NT2/D1 (cell line): ENCODE data around the gene CXCL16.

Source experiments
- YY1 ChIP-seq: IDR thresholded peaks from 2 replicates; pipeline ENCODE4 v1.6.1; 2011; ENCODE audit not compliant: insufficient read length, insufficient read depth
- ZNF274 ChIP-seq: IDR thresholded peaks from 2 replicates; pipeline ENCODE4 v1.6.1; 2011; ENCODE audit warnings: mild to moderate bottlenecking, low read depth, low read length

DNA sequence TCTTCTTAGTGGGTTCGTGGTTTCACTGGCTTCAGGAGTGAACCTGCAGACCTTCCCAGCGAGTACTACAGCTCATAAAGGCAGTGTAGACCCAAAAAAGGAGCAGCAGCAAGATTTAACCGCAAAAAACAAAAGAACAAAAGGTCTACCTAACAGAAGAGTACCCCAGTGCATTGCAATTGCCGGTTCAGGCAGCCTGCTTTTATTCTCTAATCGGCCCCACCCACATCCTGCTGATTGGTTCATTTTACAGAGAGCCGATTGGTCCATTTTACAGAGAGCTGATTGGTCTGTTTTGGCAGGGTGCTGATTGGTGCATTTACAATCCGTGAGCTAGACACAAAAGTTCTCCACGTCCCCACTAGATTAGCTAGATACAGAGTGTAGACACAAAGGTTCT is 31.3 kb downstream of the CXCL16 start:
- TF ChIP-seq YY1 (no peak), ZNF274 (no peak)
